SH-SY5Y (cell line): ENCODE measurements around the gene FEN1.

ENCODE experiments used
- GATA2 ChIP-seq: IDR thresholded peaks from 2 replicates; pipeline ENCODE4 v1.6.1; 2011; ENCODE audit warnings: mild to moderate bottlenecking, low read depth, low read length
- GATA3 ChIP-seq: IDR thresholded peaks from 2 replicates; pipeline ENCODE4 v1.6.1; 2011; ENCODE audit warnings: low read depth, mild to moderate bottlenecking, low read length, moderate library complexity

FEN1 gene

DNA sequence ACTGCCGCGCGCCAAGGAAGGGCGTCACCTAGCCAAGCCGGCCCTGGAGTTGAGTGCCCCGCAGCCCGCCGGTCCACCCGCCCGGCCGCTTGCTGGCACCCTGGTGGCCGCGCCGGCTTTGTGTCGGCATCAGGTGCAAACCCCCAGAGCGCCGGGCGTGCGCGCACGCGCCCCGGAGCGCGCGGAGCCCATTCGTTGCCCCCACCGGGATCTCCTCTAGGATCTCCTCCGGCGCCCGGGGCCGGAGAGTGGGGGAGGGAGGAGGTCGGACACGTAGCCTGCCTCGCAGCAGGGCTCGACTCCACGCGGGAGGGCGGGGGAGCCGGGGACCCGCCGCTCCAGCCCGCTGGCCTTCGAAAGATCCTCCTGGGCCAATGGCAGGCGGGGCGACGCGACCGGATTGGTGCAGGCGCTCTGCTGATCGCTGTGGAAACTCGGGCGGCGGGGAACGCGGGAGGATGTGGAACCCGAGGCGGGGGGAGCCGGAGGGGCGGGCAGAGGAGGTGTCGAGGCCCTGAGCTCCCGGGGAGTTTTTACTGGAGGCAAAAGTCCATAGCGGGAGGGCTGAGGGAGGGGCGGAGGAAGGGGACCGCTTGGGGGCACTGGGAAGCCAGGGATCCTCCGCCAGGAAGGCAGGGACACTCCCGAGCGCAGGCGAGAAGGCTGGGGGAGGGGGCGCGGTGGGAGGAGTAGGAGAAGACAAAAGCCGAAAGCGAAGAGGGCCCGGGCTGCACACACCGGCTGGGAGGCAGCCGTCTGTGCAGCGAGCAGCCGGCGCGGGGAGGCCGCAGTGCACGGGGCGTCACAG is 35.1 kb downstream of the FEN1 start, which contains the start of gene FADS2:
Gene FADS2 (plus strand): TSS at position 730 of the 808 bp plus-strand sequence. CDS start 91 bp downstream, outside the sequence.
- TF ChIP-seq GATA3 = no peak
- peak; percentile 92 for TF ChIP-seq GATA2

- TF ChIP-seq GATA2 (no peak), GATA3 (no peak)
Observed at GRCh38 chr11:61828379-61828628, 35.6 kb downstream of the FEN1 start.

- TF ChIP-seq GATA2 = no peak
- TF ChIP-seq GATA3 = no peak
Observed at GRCh38 chr11:61828629-61829407, 36.1 kb downstream of the FEN1 start.

- TF ChIP-seq GATA2 (no peak), GATA3 (no peak)
Observed at GRCh38 chr11:61829806-61830205, 37.1 kb downstream of the FEN1 start.

DNA sequence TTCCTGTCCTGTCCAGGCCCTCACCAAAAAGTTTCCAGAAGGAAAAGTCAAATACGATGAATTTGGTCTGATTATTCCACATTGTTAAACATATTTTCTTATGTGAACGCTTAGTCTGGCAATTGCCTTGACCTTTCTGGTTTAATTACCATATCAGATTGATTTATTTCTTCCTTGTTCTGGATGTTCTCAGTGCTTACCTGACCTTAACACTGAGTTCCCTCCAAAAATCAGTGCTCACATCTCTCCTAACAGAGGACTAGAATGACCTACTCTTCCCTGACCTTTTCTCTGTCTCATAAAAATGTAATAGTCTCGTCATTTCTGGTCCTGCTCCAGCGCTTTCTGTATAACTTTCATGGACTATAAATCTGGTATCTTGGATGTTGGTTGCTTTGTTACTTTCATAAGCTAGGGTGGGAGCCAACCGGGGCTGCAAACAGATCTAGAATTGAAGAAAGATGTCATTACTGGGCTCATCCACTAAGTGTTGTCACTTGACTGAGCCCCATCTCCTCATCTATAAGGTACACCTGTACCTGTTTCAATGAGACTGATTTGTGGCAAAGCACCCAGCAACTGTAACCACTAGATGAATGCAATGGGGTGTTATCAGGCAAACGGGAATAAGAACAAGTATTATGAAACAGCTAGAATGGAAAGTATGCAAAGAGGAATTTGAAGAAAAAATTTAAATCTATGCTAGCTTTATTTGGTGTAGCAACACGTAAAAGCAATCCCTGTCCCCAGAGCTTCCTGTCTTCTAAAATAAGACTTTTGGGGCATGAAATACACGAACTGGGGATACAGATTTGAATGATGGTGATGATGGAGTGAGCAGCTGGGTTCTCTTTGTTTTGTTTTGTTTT is 37.8 kb downstream of the FEN1 start:
- no peak for TF ChIP-seq GATA3
- TF ChIP-seq GATA2 = no peak

- TF ChIP-seq GATA3 (no peak), GATA2 (no peak)
Observed at GRCh38 chr11:61832207-61832606, 39.5 kb downstream of the FEN1 start.

- TF ChIP-seq GATA3 (no peak), GATA2 (no peak)
Observed at GRCh38 chr11:61832754-61833153, 40.0 kb downstream of the FEN1 start.

DNA sequence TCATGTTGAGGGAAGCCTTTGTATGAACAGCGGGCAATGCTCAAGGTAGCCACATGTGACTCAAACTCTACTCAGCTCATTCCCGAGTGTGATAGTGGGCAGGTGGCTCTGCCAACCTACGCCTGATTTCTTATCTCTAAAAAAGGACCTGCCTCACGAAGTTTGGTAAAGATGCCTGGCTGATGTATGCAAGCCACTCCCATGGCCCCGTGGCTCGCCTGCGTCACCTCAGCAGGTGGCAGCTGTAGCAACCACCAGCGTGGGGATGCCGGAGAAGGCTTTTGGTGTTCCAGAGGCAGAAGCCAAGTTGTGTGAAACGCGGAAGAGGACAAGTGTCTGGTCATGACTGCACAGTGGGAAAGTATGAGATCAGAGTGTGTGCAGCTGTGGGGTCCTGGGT is 40.8 kb downstream of the FEN1 start:
- TF ChIP-seq GATA3 = no peak

- TF ChIP-seq GATA3 = no peak
- TF ChIP-seq GATA2 = no peak
Observed at GRCh38 chr11:61833926-61834277, 41.2 kb downstream of the FEN1 start.

DNA sequence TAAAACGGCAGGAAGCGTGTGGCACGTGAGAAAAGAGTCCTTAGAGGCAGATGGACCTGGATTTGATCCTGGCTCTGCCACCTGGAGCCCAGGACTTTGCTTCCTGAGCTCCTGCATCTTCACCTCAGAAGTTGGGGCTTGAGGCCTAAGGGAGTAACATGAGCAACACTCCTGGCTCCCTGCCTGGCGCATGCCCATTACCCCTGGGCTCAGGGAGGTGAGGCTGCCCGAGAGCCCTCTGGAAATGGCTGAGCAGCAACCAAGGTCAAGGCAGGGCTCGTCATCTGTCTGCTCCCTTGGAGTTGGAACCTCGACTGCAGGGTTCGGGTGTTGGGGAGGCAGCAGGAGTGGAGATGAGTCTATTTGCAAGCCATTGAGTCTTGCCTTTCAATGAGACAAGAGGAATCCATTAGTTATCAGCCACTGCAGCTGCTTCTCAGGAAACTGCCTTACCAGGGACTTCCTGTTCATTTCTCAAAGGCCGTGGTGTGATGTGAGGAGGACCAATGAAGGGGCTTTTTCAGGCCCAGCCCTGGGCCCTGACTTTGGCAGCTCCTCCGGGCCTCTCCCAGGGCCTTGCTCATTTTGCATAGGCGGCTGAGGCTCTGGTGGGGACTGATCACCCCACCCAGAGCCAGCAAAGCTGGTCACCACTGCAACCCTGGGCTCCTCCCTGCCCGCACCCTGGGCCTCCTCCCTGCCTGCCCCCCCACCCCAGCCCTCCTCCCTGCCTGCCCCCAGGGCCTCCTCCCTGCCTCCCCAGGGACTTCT is 41.8 kb downstream of the FEN1 start:
- TF ChIP-seq GATA3 (no peak), GATA2 (no peak)

- no peak for TF ChIP-seq GATA2
- no peak for TF ChIP-seq GATA3
Observed at GRCh38 chr11:61836193-61836592, 43.5 kb downstream of the FEN1 start.

- no peak for TF ChIP-seq GATA2
- no peak for TF ChIP-seq GATA3
Observed at GRCh38 chr11:61837411-61838005, 44.8 kb downstream of the FEN1 start.

DNA sequence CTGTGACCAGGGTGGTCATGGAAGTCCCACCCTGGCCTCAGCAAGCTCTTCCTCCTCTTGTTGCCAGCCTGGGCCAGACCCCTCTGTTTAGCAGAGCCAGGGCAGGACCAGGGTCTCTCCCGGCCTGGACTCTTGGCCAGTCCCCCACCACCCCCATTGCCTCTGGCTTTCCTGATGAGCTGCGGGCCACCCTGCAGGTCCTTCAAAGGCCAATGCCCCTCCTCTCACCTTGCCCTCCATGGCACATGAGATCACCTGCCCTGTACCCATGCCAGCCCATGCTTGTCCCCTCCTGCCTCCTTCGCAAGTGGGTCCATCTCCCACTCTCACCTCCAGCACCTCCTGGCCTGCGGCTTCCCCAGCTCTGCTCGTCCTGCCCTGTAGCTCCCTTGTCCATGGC is 45.8 kb downstream of the FEN1 start:
- TF ChIP-seq GATA3 = no peak
- TF ChIP-seq GATA2 = no peak
